IPS-20b (cell line): ENCODE data around the gene CEP85.

Source experiments
- H3K27ac ChIP-seq: one replicate; pipeline ENCODE4 v1.5.1; 2013; ENCODE audit warnings: low read length
- H3K27me3 ChIP-seq: 2 replicates; pipeline ENCODE4 v1.6.1; 2013; ENCODE audit warnings: mild to moderate bottlenecking, low read length, inconsistent platforms; ENCODE audit not compliant: insufficient read depth
- H3K36me3 ChIP-seq: 2 replicates; pipeline ENCODE4 v1.6.1; 2013; ENCODE audit warnings: low read depth, mild to moderate bottlenecking, inconsistent platforms, low read length, moderate library complexity; ENCODE audit not compliant: insufficient read depth
- H3K4me1 ChIP-seq: 2 replicates; pipeline ENCODE4 v1.6.1; 2013; ENCODE audit warnings: mild to moderate bottlenecking, control low read depth, inconsistent platforms, low read length, moderate library complexity; ENCODE audit not compliant: insufficient read depth
- H3K4me3 ChIP-seq: 2 replicates; pipeline ENCODE4 v1.5.1; 2013; ENCODE audit warnings: mild to moderate bottlenecking, low read length, inconsistent platforms
- H3K9ac ChIP-seq: 2 replicates; pipeline ENCODE4 v1.6.1; 2013; ENCODE audit warnings: low read depth, mild to moderate bottlenecking, inconsistent platforms, low read length, moderate library complexity
- H3K9me3 ChIP-seq: 2 replicates; pipeline ENCODE4 v1.6.1; 2013; ENCODE audit warnings: mild to moderate bottlenecking, low read depth, low read length, inconsistent platforms; ENCODE audit not compliant: insufficient read depth

The CEP85 gene

DNA sequence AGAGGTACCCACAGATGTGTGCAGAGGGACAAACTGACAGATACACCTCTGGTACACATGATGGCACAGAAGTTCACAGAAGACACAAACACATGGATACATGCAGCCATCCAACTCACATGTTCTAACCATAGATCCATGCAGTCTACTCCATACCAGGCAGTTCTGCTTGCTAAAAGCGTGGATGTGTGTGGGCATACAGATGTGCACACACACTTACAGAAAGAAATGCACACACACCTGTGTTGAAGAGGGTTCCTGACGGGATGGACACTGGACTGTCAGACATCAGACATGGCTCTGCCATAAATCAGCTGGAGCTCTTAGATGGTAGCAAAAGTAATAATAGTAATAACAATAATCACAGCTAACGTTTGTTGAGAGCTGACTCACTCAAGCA is 90.5 kb downstream of the CEP85 start:
- Histone ChIP-seq H3K27me3 (no peaks in the 10 kb centered on the region), H3K27ac (no peak overlapping the region), H3K36me3 (peaks cover 49% of the 10 kb centered on the region), H3K9me3 (no peaks in the 10 kb centered on the region), H3K9ac (no peak overlapping the region), H3K4me1 (no peaks in the 10 kb centered on the region), H3K4me3 (no peak overlapping the region)

- Histone ChIP-seq H3K27me3 (no peaks in the 10 kb centered on the region), H3K4me3 (no peak overlapping the region), H3K9me3 (no peaks in the 10 kb centered on the region), H3K36me3 (peaks cover 46% of the 10 kb centered on the region), H3K4me1 (no peaks in the 10 kb centered on the region), H3K27ac (no peak overlapping the region), H3K9ac (no peak overlapping the region)
Measured at GRCh38 chr1:26327956-26328362, 94.0 kb downstream of the CEP85 start.
